Esophagus muscularis mucosa (tissue), 3 donors: ENCODE results near the gene SH3BP5.

Source experiments
- CTCF ChIP-seq, 3 experiments: fragments of 200-600 bp in 2 of 3; fragments of 450-650 bp in 1 of 3; sonication (generic) in 2 of 3; IDR thresholded peaks; one replicate each; pipeline ENCODE4 v1.5.1; 2017 to 2019; ENCODE audit warnings: antibody characterized with exemption in 3 of 3, mild to moderate bottlenecking in 2 of 3, moderate library complexity in 1 of 3
- POLR2A ChIP-seq: fragments of 450-650 bp; IDR thresholded peaks from one replicate; pipeline ENCODE4 v1.6.1; 2017; ENCODE audit warnings: antibody characterized with exemption, moderate library complexity, mild to moderate bottlenecking, low read depth
- POLR2AphosphoS5 ChIP-seq, 2 donors: sonication (generic); formaldehyde crosslinking; IDR thresholded peaks; one replicate each; pipeline ENCODE4 v1.6.1; 2017; ENCODE audit warnings: antibody characterized with exemption in 2 of 2

- TF ChIP-seq CTCF (IDR thresholded peaks at IDR 0.05): no peak
- no peak for TF ChIP-seq POLR2AphosphoS5 (IDR thresholded peaks at IDR 0.05)
- no peak for TF ChIP-seq POLR2A
These were observed 5.7 kb downstream of the SH3BP5 start for GRCh38 chr3:15326673-15327072.
